Immature natural killer cell (primary cell): Measurements from ENCODE around the gene LUC7L3. TPM values are rescaled to one million over a fixed set of nuclear protein-coding genes. Genes with fewer than 3 reads are reported as not detected.

ENCODE experiments used
- DNase-seq, 3 donors: peaks; one replicate each; pipeline ENCODE4 v3.0.0; 2022; ENCODE audit warnings: mixed read lengths in 1 of 3
- H3K27ac Mint-ChIP-seq, 6 donors: one replicate each; pipeline ENCODE4 v1.8.0; 2020; ENCODE audit warnings: mixed read lengths in 6 of 6, mild to moderate bottlenecking in 5 of 6, inconsistent platforms in 4 of 6, moderate library complexity in 3 of 6
- H3K27me3 Mint-ChIP-seq, 3 donors: one replicate each; pipeline ENCODE4 v1.8.0; 2020 to 2021; ENCODE audit warnings: low read depth in 3 of 3, mild to moderate bottlenecking in 3 of 3, mixed read lengths in 3 of 3, moderate library complexity in 3 of 3, inconsistent platforms in 1 of 3
- H3K36me3 Mint-ChIP-seq, 3 donors: one replicate each; pipeline ENCODE4 v1.8.0; 2020; ENCODE audit warnings: mixed read lengths in 3 of 3, inconsistent platforms in 2 of 3, mild to moderate bottlenecking in 2 of 3
- H3K4me1 Mint-ChIP-seq, 2 donors: one replicate each; pipeline ENCODE4 v1.8.0; 2020; ENCODE audit warnings: inconsistent platforms in 2 of 2, mild to moderate bottlenecking in 2 of 2, mixed read lengths in 2 of 2, moderate library complexity in 1 of 2
- H3K4me3 Mint-ChIP-seq, 5 donors: one replicate each; pipeline ENCODE4 v1.8.0; 2020; ENCODE audit warnings: mild to moderate bottlenecking in 5 of 5, mixed read lengths in 5 of 5, inconsistent platforms in 3 of 5, moderate library complexity in 3 of 5
- H3K9me3 Mint-ChIP-seq, 6 donors: one replicate each; pipeline ENCODE4 v1.8.0; 2020; ENCODE audit warnings: mild to moderate bottlenecking in 6 of 6, mixed read lengths in 6 of 6, inconsistent platforms in 4 of 6, moderate library complexity in 3 of 6
- polyA plus RNA-seq, 3 donors: library from polyadenylated mRNA; unstranded; fragments of 300-500 nt; fragmentation: Illumina TruSeq; gene quantifications; one replicate each; pipeline ENCODE4 v1.2.3, GENCODE V29; 2021

The LUC7L3 gene
- polyA plus RNA-seq, 3 donors from 2014 or later, result 29.2 to 77.8 (median 30.0) TPM

GRCh38 chr17:50764734-50765149 is 45.3 kb downstream of the LUC7L3 start:
- Mint-ChIP-seq H3K4me1 (peaks cover 6 to 14% of the 10 kb centered on the region in 2 donors), H3K36me3 (no peaks in the 10 kb centered on the region), H3K9me3 (peaks cover 0 to 2% (median 0%) of the 10 kb centered on the region in 6 donors), H3K4me3 (no peak overlapping the region), H3K27me3 (peaks cover 1 to 11% (median 6%) of the 10 kb centered on the region in 3 donors), H3K27ac (no peak overlapping the region)
- no peak for DNase-seq

- Mint-ChIP-seq H3K36me3 (no peaks in the 10 kb centered on the region), H3K9me3 (peaks cover 0 to 2% (median 0%) of the 10 kb centered on the region in 6 donors), H3K27ac (no peak overlapping the region), H3K27me3 (peaks cover 1 to 11% (median 6%) of the 10 kb centered on the region in 3 donors), H3K4me1 (peaks cover 6 to 14% of the 10 kb centered on the region in 2 donors), H3K4me3 (no peak overlapping the region)
- no peak for DNase-seq
Measured at GRCh38 chr17:50765454-50766221, 46.2 kb downstream of the LUC7L3 start.

- no peak overlapping the region for H3K4me3 Mint-ChIP-seq
- no peaks in the 10 kb centered on the region for H3K36me3 Mint-ChIP-seq
- H3K9me3 Mint-ChIP-seq, result peaks cover 0 to 2% (median 0%) of the 10 kb centered on the region in 6 donors
- H3K27me3 Mint-ChIP-seq, result peaks cover 1 to 11% (median 6%) of the 10 kb centered on the region in 3 donors
- peaks cover 6 to 14% of the 10 kb centered on the region in 2 donors for H3K4me1 Mint-ChIP-seq
- peak overlapping the region in 1 of 6 donors; percentile 19 for H3K27ac Mint-ChIP-seq
- no peak for DNase-seq
Measured at GRCh38 chr17:50766222-50767023, 47.0 kb downstream of the LUC7L3 start.

- peaks cover 6 to 14% of the 10 kb centered on the region in 2 donors for H3K4me1 Mint-ChIP-seq
- H3K27me3 Mint-ChIP-seq, result peaks cover 1 to 9% (median 6%) of the 10 kb centered on the region in 3 donors
- no peaks in the 10 kb centered on the region for H3K9me3 Mint-ChIP-seq
- H3K4me3 Mint-ChIP-seq, result no peak overlapping the region
- no peaks in the 10 kb centered on the region for H3K36me3 Mint-ChIP-seq
- no peak for DNase-seq
- H3K27ac Mint-ChIP-seq, result no peak overlapping the region
Measured at GRCh38 chr17:50767030-50767429, 47.6 kb downstream of the LUC7L3 start.

DNA sequence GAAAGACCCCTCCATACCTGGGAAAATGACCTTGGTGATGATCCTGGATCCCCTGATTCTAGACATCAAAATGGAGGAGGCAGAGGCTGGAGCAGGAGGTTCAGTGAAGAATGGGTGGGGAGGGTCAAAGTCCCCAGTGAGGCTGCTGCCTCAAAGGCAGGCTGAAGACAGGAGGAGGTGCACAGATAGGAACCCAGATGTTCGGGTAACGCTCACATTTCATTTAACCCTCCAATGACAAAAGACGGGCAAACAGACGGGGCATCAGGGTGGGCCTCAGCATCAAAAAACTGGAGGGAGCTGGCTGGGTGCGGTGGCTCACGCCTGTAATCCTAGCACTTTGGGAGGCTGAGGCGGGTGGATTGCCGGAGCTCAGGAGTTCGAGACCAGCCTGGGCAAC is 48.0 kb downstream of the LUC7L3 start, which contains the start of gene ANKRD40CL:
TSS of gene ANKRD40CL (minus strand) at position 73 of the 400 bp plus-strand sequence. CDS start 605 bp downstream, outside the sequence.
- Mint-ChIP-seq H3K4me1 (peaks cover 6 to 14% of the 10 kb centered on the region in 2 donors), H3K4me3 (no peak within 1 kb of the TSS), H3K27me3 (peaks cover 1 to 9% (median 6%) of the 10 kb centered on the region in 3 donors), H3K36me3 (no peaks in the 10 kb centered on the region), H3K9me3 (no peaks in the 10 kb centered on the region), H3K27ac (peak within 1 kb of the TSS in 1 of 6 donors; percentile 19)
- DNase-seq, result no peak

DNA sequence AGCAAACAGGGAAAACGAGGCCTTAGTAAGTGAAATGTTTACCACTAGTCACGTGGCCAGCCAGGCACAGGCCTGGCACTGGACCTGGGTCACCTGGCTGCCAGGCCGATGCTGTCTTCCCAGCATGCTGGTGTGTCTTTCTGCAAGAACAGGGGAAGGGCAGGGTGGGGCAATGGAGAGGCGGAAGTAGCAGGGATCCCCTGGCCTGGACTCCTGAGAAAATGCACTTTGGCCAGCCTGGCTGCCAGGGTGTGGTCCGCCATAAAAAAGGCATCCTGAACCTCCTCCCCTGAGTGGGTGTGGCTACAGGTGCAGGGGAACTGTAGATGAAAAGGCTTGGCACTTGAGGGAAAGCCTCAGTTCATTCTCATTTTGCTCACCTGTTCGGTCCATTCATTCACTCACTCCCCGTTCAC is 49.0 kb downstream of the LUC7L3 start:
- Mint-ChIP-seq H3K27ac (no peak overlapping the region), H3K36me3 (no peaks in the 10 kb centered on the region), H3K4me3 (no peak overlapping the region), H3K9me3 (no peaks in the 10 kb centered on the region), H3K27me3 (peaks cover 1 to 9% (median 2%) of the 10 kb centered on the region in 3 donors), H3K4me1 (peaks cover 2 to 11% of the 10 kb centered on the region in 2 donors)
- no peak for DNase-seq

GRCh38 chr17:50769884-50770283 is 50.5 kb downstream of the LUC7L3 start:
- Mint-ChIP-seq H3K4me3 (no peak overlapping the region), H3K36me3 (no peaks in the 10 kb centered on the region), H3K27me3 (peaks cover 0 to 9% (median 1%) of the 10 kb centered on the region in 3 donors), H3K27ac (no peak overlapping the region), H3K9me3 (no peaks in the 10 kb centered on the region), H3K4me1 (peaks cover 0 to 9% of the 10 kb centered on the region in 2 donors)
- no peak for DNase-seq

GRCh38 chr17:50770346-50770745 is 50.9 kb downstream of the LUC7L3 start:
- Mint-ChIP-seq H3K4me3 (no peak overlapping the region), H3K9me3 (no peaks in the 10 kb centered on the region), H3K4me1 (peaks cover 0 to 8% of the 10 kb centered on the region in 2 donors), H3K27ac (no peak overlapping the region), H3K36me3 (no peaks in the 10 kb centered on the region), H3K27me3 (peaks cover 0 to 9% (median 1%) of the 10 kb centered on the region in 3 donors)
- no peak for DNase-seq

GRCh38 chr17:50771991-50772785 is 52.8 kb downstream of the LUC7L3 start:
- Mint-ChIP-seq H3K27ac (no peak overlapping the region), H3K4me1 (no peaks in the 10 kb centered on the region)

DNA sequence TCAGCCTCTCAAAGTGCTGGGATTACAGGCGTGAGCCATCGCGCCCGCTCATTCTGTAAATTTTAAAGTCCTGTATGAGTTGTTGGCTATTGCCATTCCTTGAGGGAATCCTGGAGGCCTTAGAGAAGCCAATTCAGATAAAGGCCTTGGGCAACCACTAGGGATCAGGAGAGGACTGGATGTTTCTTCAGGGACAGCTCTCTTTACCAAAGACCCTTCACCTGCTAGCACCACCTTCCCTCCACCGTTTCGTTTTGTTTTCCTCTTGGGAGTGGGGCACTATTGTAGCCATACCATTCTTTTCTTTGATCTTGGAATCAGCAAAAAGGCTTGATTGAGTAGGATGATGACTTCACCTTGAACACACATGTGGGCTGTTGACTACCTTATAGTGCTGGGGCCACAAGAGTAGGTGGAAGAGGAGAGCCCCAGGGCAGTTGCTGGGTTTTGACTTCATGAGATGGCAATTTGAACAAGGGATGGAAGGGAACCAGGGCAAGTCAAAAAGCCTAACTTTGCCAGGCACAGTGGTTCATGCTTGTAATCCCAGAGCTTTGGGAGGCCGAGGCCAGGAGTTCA is 54.9 kb downstream of the LUC7L3 start:
- Mint-ChIP-seq H3K9me3 (no peaks in the 10 kb centered on the region), H3K36me3 (no peaks in the 10 kb centered on the region), H3K27ac (no peak overlapping the region), H3K27me3 (peaks cover 0 to 2% (median 0%) of the 10 kb centered on the region in 3 donors), H3K4me1 (peaks cover 2 to 3% of the 10 kb centered on the region in 2 donors), H3K4me3 (no peak overlapping the region)
- no peak for DNase-seq

More at GRCh38 chr17:50771991-50772785, 52.8 kb downstream of the LUC7L3 start:
- Mint-ChIP-seq H3K27me3 (peaks cover 0 to 3% (median 2%) of the 10 kb centered on the region in 3 donors), H3K4me3 (no peak overlapping the region), H3K9me3 (no peaks in the 10 kb centered on the region), H3K36me3 (no peaks in the 10 kb centered on the region)
- no peak for DNase-seq

DNA sequence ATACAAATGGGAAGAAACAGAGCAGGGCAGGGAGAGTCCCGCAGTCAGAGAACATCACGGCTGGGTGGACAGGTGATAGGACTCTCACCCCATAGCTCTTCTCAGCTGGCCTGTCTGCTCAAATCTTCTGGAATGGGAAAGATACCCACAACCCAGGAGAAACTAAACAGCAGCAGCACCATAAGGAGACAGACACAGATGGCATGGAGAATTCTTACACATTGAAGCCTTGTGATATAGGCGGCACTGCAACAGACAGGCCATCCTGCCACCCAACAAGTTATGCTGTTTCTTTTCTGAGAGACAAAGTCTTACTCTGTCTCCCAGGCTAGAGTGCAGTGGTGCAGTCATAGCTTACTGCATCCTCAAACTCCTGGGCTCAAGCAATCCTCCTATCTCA is 56.5 kb downstream of the LUC7L3 start:
- no peak for DNase-seq
- peaks cover 0 to 1% (median 0%) of the 10 kb centered on the region in 3 donors for H3K27me3 Mint-ChIP-seq
- no peaks in the 10 kb centered on the region for H3K36me3 Mint-ChIP-seq
- no peak overlapping the region for H3K27ac Mint-ChIP-seq
- H3K4me1 Mint-ChIP-seq, result peaks cover 13% of the 10 kb centered on the region in 2 donors
- no peaks in the 10 kb centered on the region for H3K9me3 Mint-ChIP-seq
- H3K4me3 Mint-ChIP-seq, result no peak overlapping the region

DNA sequence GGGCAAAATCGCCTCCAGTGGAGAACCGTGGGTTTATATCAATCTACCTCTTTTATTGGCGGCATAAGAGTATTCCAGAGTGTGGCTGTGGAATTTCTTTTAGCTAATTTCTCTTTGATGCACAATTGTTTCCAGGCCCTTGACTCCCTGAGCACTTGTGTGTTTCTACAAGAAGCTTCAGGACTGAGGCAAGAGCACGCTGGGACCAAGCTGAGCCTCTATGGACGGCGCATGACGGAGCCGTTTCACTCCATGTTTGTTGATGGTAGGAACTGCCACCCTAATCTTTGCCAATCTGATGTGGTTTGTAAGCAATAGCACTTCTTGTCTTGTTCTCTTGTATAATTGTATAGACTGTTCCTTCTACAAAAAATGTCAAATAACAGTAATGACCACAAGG is 59.1 kb downstream of the LUC7L3 start:
- H3K4me3 Mint-ChIP-seq, result no peak overlapping the region

DNA sequence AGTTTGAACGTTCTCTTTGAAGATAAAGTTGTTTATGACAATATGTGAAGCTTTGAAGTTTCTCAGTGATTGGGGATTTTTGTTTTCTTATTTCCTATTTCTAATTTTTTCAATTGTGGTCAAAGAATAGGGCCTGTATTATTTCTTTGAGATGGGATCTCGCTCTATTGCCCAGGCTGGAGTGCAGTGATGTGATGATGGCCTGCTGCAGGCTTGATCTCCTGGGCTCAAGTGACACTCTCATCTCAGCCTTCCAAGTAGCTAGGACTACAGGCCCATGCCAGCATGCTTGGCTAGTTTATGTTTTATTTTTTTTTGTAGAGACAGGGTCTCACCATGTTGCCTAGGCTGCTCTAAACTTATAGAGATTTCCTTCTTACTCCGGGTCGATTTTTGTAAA is 59.6 kb downstream of the LUC7L3 start:
- no peak for DNase-seq
- peak overlapping the region in 1 of 6 donors; percentile 43 for H3K27ac Mint-ChIP-seq
- no peak overlapping the region for H3K4me3 Mint-ChIP-seq
- H3K36me3 Mint-ChIP-seq, result no peaks in the 10 kb centered on the region
- no peaks in the 10 kb centered on the region for H3K9me3 Mint-ChIP-seq
- H3K27me3 Mint-ChIP-seq, result peaks cover 3 to 9% (median 6%) of the 10 kb centered on the region in 3 donors
- H3K4me1 Mint-ChIP-seq, result peaks cover 18 to 22% of the 10 kb centered on the region in 2 donors

More for the DNA sequence above, 59.1 kb downstream of the LUC7L3 start:
- no peak for DNase-seq
- Mint-ChIP-seq H3K27me3 (peaks cover 3 to 9% (median 6%) of the 10 kb centered on the region in 3 donors), H3K9me3 (no peaks in the 10 kb centered on the region), H3K27ac (no peak overlapping the region), H3K36me3 (no peaks in the 10 kb centered on the region), H3K4me1 (peaks cover 18 to 22% of the 10 kb centered on the region in 2 donors)
